ENCODE measurements around the gene H2BK1. TPM values are rescaled to one million over a fixed set of nuclear protein-coding genes. Genes with fewer than 3 reads are reported as not detected.

H2BK1 gene
- polyA plus RNA-seq, 3 donors, result not detected

DNA sequence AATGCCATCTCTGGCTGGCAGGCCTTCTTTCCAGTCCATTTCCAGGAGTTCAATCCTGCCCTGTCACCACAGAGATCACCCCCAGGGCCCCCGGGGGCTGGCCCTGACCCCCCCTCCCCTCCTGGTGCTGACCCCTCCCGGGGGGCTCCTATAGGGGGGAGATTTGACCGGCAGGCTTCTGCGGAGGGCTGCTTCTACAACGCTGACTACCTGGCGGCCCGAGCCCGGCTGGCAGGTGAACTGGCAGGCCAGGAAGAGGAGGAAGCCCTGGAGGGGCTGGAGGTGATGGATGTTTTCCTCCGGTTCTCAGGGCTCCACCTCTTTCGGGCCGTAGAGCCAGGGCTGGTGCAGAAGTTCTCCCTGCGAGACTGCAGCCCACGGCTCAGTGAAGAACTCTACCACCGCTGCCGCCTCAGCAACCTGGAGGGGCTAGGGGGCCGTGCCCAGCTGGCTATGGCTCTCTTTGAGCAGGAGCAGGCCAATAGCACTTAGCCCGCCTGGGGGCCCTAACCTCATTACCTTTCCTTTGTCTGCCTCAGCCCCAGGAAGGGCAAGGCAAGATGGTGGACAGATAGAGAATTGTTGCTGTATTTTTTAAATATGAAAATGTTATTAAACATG is 28.0 kb upstream of the H2BK1 start:
- no peak for DNase-seq
- Histone ChIP-seq H3K4me2 (replicated peaks; ENCODE audit: extremely low read depth, low read length, poor library complexity, severe bottlenecking) (no peak overlapping the region), H3K4me1 (ENCODE audit: control insufficient read depth in 1 of 2, insufficient read depth in 2 of 2, low read length in 2 of 2) (peaks cover 14 to 20% of the 10 kb centered on the region in 2 donors), H3K27ac (ENCODE audit: low read depth in 1 of 2, low read length in 2 of 2) (no peak overlapping the region), H3K79me2 (ENCODE audit: insufficient read depth, low read length) (peaks cover 36% of the 10 kb centered on the region), H4K20me1 (ENCODE audit: insufficient read depth, low read length) (peaks cover 100% of the 10 kb centered on the region), H3K27me3 (ENCODE audit: control insufficient read depth in 2 of 2, insufficient read depth in 2 of 2, low read length in 2 of 2) (no peaks in the 10 kb centered on the region), H2AFZ (ENCODE audit: insufficient read depth, low read depth, low read length, poor library complexity, severe bottlenecking) (no peak overlapping the region), H3K36me3 (replicated peaks in 1 of 2; ENCODE audit: control insufficient read depth in 1 of 2, insufficient read depth in 2 of 2, low read length in 2 of 2) (peaks cover 70 to 79% of the 10 kb centered on the region in 2 donors), H3K9ac (ENCODE audit: insufficient read depth, low read length, poor library complexity, severe bottlenecking) (no peak overlapping the region), H3K9me3 (replicated peaks in 1 of 2; ENCODE audit: control insufficient read depth in 1 of 2, insufficient read depth in 1 of 2, low read length in 2 of 2) (no peaks in the 10 kb centered on the region), H3K4me3 (replicated peaks in 1 of 3; ENCODE audit: low read depth in 2 of 3, low read length in 3 of 3) (no peak overlapping the region)
- Mint-ChIP-seq H3K4me1 (peaks cover 22% of the 10 kb centered on the region), H3K9me3 (no peaks in the 10 kb centered on the region), H3K4me3 (no peak overlapping the region), H3K36me3 (peaks cover 70 to 84% of the 10 kb centered on the region in 2 donors), H3K27ac (no peak overlapping the region), H3K27me3 (ENCODE audit: low read depth in 3 of 3) (peaks cover 2 to 10% (median 10%) of the 10 kb centered on the region in 3 donors)
- TF ChIP-seq, protein P1, sequence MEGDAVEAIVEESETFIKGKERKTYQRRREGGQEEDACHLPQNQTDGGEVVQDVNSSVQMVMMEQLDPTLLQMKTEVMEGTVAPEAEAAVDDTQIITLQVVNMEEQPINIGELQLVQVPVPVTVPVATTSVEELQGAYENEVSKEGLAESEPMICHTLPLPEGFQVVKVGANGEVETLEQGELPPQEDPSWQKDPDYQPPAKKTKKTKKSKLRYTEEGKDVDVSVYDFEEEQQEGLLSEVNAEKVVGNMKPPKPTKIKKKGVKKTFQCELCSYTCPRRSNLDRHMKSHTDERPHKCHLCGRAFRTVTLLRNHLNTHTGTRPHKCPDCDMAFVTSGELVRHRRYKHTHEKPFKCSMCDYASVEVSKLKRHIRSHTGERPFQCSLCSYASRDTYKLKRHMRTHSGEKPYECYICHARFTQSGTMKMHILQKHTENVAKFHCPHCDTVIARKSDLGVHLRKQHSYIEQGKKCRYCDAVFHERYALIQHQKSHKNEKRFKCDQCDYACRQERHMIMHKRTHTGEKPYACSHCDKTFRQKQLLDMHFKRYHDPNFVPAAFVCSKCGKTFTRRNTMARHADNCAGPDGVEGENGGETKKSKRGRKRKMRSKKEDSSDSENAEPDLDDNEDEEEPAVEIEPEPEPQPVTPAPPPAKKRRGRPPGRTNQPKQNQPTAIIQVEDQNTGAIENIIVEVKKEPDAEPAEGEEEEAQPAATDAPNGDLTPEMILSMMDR (IDR thresholded peaks at IDR 0.05), result no peak
- intact Hi-C loops (cut with micrococcal nuclease), result no loop called here
- WGBS (ENCODE audit: insufficient coverage), result 89% methylated on average over 9 of the region's 17 CpGs

DNA sequence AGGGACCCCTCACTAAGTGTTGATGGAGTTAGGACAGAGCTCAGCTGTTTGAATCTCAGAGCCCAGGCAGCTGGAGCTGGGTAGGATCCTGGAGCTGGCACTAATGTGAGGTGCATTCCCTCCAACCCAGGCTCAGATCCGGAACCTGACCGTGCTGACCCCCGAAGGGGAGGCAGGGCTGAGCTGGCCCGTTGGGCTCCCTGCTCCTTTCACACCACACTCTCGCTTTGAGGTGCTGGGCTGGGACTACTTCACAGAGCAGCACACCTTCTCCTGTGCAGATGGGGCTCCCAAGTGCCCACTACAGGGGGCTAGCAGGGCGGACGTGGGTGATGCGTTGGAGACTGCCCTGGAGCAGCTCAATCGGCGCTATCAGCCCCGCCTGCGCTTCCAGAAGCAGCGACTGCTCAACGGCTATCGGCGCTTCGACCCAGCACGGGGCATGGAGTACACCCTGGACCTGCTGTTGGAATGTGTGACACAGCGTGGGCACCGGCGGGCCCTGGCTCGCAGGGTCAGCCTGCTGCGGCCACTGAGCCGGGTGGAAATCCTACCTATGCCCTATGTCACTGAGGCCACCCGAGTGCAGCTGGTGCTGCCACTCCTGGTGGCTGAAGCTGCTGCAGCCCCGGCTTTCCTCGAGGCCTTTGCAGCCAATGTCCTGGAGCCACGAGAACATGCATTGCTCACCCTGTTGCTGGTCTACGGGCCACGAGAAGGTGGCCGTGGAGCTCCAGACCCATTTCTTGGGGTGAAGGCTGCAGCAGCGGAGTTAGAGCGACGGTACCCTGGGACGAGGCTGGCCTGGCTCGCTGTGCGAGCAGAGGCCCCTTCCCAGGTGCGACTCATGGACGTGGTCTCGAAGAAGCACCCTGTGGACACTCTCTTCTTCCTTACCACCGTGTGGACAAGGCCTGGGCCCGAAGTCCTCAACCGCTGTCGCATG is 27.2 kb upstream of the H2BK1 start:
- Mint-ChIP-seq H3K27me3 (ENCODE audit: low read depth in 3 of 3) (peaks cover 2 to 5% (median 4%) of the 10 kb centered on the region in 3 donors), H3K27ac (no peak overlapping the region), H3K4me3 (no peak overlapping the region), H3K4me1 (peaks cover 18% of the 10 kb centered on the region), H3K9me3 (peaks cover 0 to 3% (median 0%) of the 10 kb centered on the region in 7 donors), H3K36me3 (peaks cover 70 to 82% of the 10 kb centered on the region in 2 donors)
- Histone ChIP-seq H3K9me3 (replicated peaks in 1 of 2; ENCODE audit: control insufficient read depth in 1 of 2, insufficient read depth in 1 of 2, low read length in 2 of 2) (no peaks in the 10 kb centered on the region), H2AFZ (ENCODE audit: insufficient read depth, low read depth, low read length, poor library complexity, severe bottlenecking) (no peak overlapping the region), H3K36me3 (replicated peaks in 1 of 2; ENCODE audit: control insufficient read depth in 1 of 2, insufficient read depth in 2 of 2, low read length in 2 of 2) (peaks cover 70 to 79% of the 10 kb centered on the region in 2 donors), H3K4me3 (replicated peaks in 1 of 3; ENCODE audit: low read depth in 2 of 3, low read length in 3 of 3) (no peak overlapping the region), H3K4me1 (ENCODE audit: control insufficient read depth in 1 of 2, insufficient read depth in 2 of 2, low read length in 2 of 2) (peaks cover 14 to 18% of the 10 kb centered on the region in 2 donors), H3K79me2 (ENCODE audit: insufficient read depth, low read length) (peaks cover 44% of the 10 kb centered on the region), H3K27ac (ENCODE audit: low read depth in 1 of 2, low read length in 2 of 2) (no peak overlapping the region), H4K20me1 (ENCODE audit: insufficient read depth, low read length) (peaks cover 93% of the 10 kb centered on the region), H3K9ac (ENCODE audit: insufficient read depth, low read length, poor library complexity, severe bottlenecking) (no peak overlapping the region), H3K27me3 (ENCODE audit: control insufficient read depth in 2 of 2, insufficient read depth in 2 of 2, low read length in 2 of 2) (no peaks in the 10 kb centered on the region), H3K4me2 (replicated peaks; ENCODE audit: extremely low read depth, low read length, poor library complexity, severe bottlenecking) (no peak overlapping the region)
- no peak for DNase-seq
- TF ChIP-seq, protein P1 (IDR thresholded peaks at IDR 0.05), result no peak
- intact Hi-C loops (cut with micrococcal nuclease), result no loop called here
- 96% methylated on average over 42 of the region's 44 CpGs for WGBS (ENCODE audit: insufficient coverage)

Measured in CD14-positive monocyte (primary cell).